NCI-H2081 treated with DMSO at 0.1 percent for 48 hours (cell line): ENCODE results near the gene BRD4.

Source experiments
- DNase-seq: peaks from one replicate; lab custom pipeline; 2025; lab: John Stamatoyannopoulos, UW

Gene BRD4

GRCh38 chr19:15313649-15314279, 18.6 kb downstream of the BRD4 start:
- no peak for DNase-seq

GRCh38 chr19:15307169-15307568, 25.2 kb downstream of the BRD4 start:
- no peak for DNase-seq

- no peak for DNase-seq
Measured at GRCh38 chr19:15305582-15306334, 26.6 kb downstream of the BRD4 start.

- no peak for DNase-seq
Measured at GRCh38 chr19:15304140-15304705, 28.1 kb downstream of the BRD4 start.

GRCh38 chr19:15303105-15303780, 29.1 kb downstream of the BRD4 start:
- no peak for DNase-seq

- DNase-seq: no peak
Measured at GRCh38 chr19:15300533-15301197, 31.7 kb downstream of the BRD4 start.

GRCh38 chr19:15299568-15300409, 32.5 kb downstream of the BRD4 start:
- no peak for DNase-seq

GRCh38 chr19:15298847-15299567, 33.3 kb downstream of the BRD4 start:
- no peak for DNase-seq

GRCh38 chr19:15297416-15298224, 34.7 kb downstream of the BRD4 start:
- no peak for DNase-seq

GRCh38 chr19:15296841-15297415, 35.4 kb downstream of the BRD4 start:
- DNase-seq: no peak

GRCh38 chr19:15296353-15296752, 36.0 kb downstream of the BRD4 start:
- no peak for DNase-seq

- DNase-seq: no peak
Measured at GRCh38 chr19:15294561-15294990, 37.8 kb downstream of the BRD4 start.

- no peak for DNase-seq
Measured at GRCh38 chr19:15293781-15294491, 38.4 kb downstream of the BRD4 start.

GRCh38 chr19:15292847-15293582, 39.3 kb downstream of the BRD4 start:
- DNase-seq: no peak

- DNase-seq: no peak
Measured at GRCh38 chr19:15292140-15292539, 40.2 kb downstream of the BRD4 start.

- no peak for DNase-seq
Measured at GRCh38 chr19:15291548-15292021, 40.8 kb downstream of the BRD4 start.

- no peak for DNase-seq
Measured at GRCh38 chr19:15291089-15291488, 41.2 kb downstream of the BRD4 start.

GRCh38 chr19:15290166-15290565, 42.2 kb downstream of the BRD4 start:
- DNase-seq: no peak
